Measurements from ENCODE around the gene RFTN2. TPM values are rescaled to one million over a fixed set of nuclear protein-coding genes. Genes with fewer than 3 reads are reported as not detected.

Gene RFTN2
- total RNA-seq, 1 experiment from 2014 or later = not detected

DNA sequence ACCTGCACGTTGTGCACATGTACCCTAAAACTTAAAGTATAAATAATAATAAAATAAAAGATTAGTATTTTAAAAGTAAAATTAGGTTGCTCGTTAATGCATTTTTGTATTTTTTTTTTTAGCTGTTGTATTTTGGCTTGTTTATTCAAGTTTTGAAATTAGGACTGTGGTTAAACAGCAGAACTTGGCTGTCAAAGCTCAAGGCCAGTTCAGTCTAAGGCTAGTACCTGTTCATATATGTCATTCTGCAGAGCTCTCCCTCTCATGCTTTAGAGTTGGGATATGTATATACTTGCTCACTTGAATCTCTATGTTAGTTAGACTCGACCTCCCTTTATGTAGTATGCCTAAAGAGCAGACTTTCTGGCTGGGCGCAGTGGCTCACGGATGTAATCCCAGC is 126.8 kb downstream of the RFTN2 start:
- no peak for DNase-seq (ENCODE audit: low read depth)

DNA sequence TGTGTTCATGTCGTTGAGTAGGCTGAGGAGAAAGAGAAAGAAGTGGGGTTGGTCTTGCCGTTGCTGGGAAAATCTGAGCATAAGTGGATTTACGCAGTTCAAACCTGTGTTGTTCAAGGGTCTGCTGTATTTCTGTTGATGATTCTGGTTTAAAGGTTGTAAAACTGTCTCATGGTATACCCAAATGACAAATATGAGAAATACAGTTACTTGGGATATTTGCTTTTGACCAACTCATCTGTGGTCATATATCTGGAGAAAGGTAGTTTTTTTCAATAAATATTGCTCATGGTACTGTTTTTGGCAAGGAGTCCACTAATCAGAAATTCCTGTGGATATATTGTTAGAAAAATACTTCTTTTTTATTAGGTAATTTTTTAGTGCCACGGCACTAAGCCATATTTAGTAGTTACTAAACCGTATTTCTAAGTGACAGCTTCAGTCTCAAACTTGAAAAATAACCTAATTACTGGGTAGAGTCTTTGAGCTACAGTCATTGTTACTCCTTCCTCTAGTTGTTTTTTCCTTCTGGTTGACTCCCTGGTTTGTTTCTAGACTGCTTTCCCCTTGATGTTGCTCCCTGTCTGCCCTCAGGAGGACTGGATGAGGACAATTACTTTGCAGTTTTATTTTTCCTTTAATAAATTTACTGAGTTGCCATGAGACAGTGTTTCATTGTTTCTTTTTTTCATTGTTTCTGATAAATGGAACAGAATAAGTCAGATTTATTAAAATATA is 128.1 kb downstream of the RFTN2 start:
- no peak for DNase-seq (ENCODE audit: low read depth)

DNA sequence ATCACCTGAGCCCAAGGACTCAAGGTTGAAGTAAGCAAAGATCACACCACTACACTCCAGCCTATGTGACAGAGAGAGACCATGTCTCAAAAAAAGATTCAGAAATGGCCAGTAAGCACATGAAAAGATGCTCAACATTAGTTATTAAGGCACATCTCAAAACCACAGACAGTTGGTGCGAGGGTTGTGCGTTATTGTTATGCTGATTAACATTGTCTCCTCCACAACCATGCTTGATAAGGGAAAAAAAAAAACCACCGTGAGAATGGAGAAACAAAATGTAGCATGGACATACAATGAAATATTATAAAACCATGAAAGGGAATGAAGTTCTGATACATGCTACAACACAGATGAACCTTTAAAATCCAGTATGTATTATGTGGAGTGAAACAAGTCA is 132.2 kb downstream of the RFTN2 start:
- no peak for DNase-seq (ENCODE audit: low read depth)

DNA sequence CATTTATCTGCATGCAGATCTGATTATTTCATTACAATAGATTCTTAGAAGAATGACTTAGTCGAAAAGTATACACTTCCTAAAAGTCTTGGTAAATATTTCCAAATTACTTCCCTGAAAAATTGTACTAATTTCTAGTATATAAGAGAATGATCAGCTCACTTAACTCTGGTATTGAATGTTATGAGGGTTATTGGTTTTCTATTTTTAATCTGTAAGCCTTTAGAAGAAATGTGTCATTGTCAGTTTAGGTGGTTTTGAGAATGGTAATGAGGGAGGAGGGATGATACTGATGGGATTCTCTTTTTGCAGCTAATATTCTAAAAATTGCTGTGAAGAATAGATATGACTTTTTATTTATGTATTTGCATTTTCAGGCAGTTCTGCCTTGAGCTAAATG is 135.7 kb downstream of the RFTN2 start:
- no peak for DNase-seq (ENCODE audit: low read depth)

DNA sequence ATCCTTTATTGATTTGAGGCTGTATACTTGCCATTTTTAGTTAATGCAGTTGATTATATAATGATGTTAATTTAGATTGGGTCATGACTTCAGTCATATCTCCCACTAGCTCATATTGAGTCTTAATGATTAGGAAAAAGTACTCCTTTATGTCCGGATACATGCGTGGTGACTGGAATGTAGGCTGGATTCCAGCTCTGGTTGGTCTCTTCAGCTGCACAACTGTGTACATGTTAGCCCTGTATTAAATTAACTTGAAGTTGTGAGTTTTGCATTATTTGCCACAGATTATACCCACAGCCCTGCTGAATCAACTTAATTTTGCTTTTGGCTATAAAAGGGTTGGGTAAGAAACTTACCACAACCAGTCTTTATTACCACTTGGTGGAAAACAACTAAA is 137.0 kb downstream of the RFTN2 start:
- no peak for DNase-seq (ENCODE audit: low read depth)

Other genes starting within 250 kb of the RFTN2 start
- 185 and 220 TPM in 2 replicates for gene SF3B1, start 240.6 kb downstream of the RFTN2 start, total RNA-seq (2014; rRNA removed; shearing (Covaris generic))
- gene COQ10B, start 222.0 kb downstream of the RFTN2 start, total RNA-seq (2014; rRNA removed; shearing (Covaris generic)) = 39.7 and 39.8 TPM in 2 replicates
- 397 and 401 TPM in 2 replicates for gene HSPD1, start 175.7 kb downstream of the RFTN2 start, total RNA-seq (2014; rRNA removed; shearing (Covaris generic))
- gene HSPE1, start 175.2 kb downstream of the RFTN2 start, total RNA-seq (2014; rRNA removed; shearing (Covaris generic)) = 446 and 466 TPM in 2 replicates
- 49.8 and 63.8 TPM in 2 replicates for gene MOB4, start 159.5 kb downstream of the RFTN2 start, total RNA-seq (2014; rRNA removed; shearing (Covaris generic))
- gene MARS2, start 29.8 kb upstream of the RFTN2 start, total RNA-seq (2014; rRNA removed; shearing (Covaris generic)) = 7.7 and 8.5 TPM in 2 replicates
- not detected in 2 replicates for gene BOLL, start 109.7 kb upstream of the RFTN2 start, total RNA-seq (2014; rRNA removed; shearing (Covaris generic))
- 0.11 TPM in 1 of 2 replicates, not detected in the other for gene PLCL1, start 129.0 kb upstream of the RFTN2 start, total RNA-seq (2014; rRNA removed; shearing (Covaris generic))